WTC11 (cell line): ENCODE measurements around the gene PHLDB1. TPM values are rescaled to one million over a fixed set of nuclear protein-coding genes. Genes with fewer than 3 reads are reported as not detected.
A peak's percentile ranks its signal among the peaks of the same experiment; 100 is the strongest.
"Not testable (repeated sequence)": the region's sequence is repeated elsewhere in the genome, so short reads cannot be mapped to it uniquely, and the experiment has no call there.

Experiments
- ATAC-seq: fragments of 200-7000 bp; cut with Tn5 transposase; 2 replicates; pipeline ENCODE4 v1.10.0; 2021; ENCODE audit warnings: mild to moderate bottlenecking, moderate library complexity
- CTCF ChIA-PET: fragments of 300-600 bp; sonication (Branson Sonifier 250); formaldehyde crosslinking; loops from one replicate; lab custom pipeline; 2021; ENCODE audit warnings: antibody characterized with exemption; lab: Charles Lee
- POLR2A ChIA-PET: fragments of 350-600 bp; sonication (Branson Sonifier 250); formaldehyde crosslinking; loops from one replicate; lab custom pipeline; 2021; ENCODE audit warnings: antibody characterized with exemption; lab: Charles Lee
- DNase-seq: peaks from one replicate; pipeline ENCODE4 v3.0.0; 2021; ENCODE audit warnings: low spot score
- H3K27ac Mint-ChIP-seq: 2 replicates; pipeline ENCODE4 v1.8.0; 2021; ENCODE audit warnings: mixed read lengths
- H3K27me3 Mint-ChIP-seq: 2 replicates; pipeline ENCODE4 v1.8.0; 2021; ENCODE audit warnings: low read depth, mild to moderate bottlenecking, moderate library complexity, mixed read lengths
- H3K36me3 Mint-ChIP-seq: 2 replicates; pipeline ENCODE4 v1.8.0; 2021; ENCODE audit warnings: mixed read lengths
- H3K4me1 Mint-ChIP-seq: 2 replicates; pipeline ENCODE4 v1.8.0; 2022; ENCODE audit warnings: mixed read lengths
- H3K4me3 Mint-ChIP-seq: 2 replicates; pipeline ENCODE4 v1.8.0; 2021; ENCODE audit warnings: mild to moderate bottlenecking, moderate library complexity, mixed read lengths
- H3K9me3 Mint-ChIP-seq: 2 replicates; pipeline ENCODE4 v1.8.0; 2021; ENCODE audit warnings: mixed read lengths
- ARID4B ChIP-seq: sonication (generic); formaldehyde crosslinking; IDR thresholded peaks from 2 replicates; pipeline ENCODE4 v1.8.0; 2023; ENCODE audit warnings: missing genetic modification reagents, mild to moderate bottlenecking, borderline replicate concordance
- FOXP1 ChIP-seq: sonication (generic); formaldehyde crosslinking; IDR thresholded peaks from 2 replicates; pipeline ENCODE4 v1.8.0; 2022; ENCODE audit warnings: missing genetic modification reagents, mild to moderate bottlenecking, moderate library complexity, borderline replicate concordance
- FOXP4 ChIP-seq: sonication (generic); formaldehyde crosslinking; IDR thresholded peaks from 2 replicates; pipeline ENCODE4 v1.8.0; 2022; ENCODE audit warnings: mild to moderate bottlenecking, missing genetic modification reagents
- MLX ChIP-seq: sonication (generic); formaldehyde crosslinking; IDR thresholded peaks from 2 replicates; pipeline ENCODE4 v1.8.1; 2023; ENCODE audit warnings: mild to moderate bottlenecking, missing genetic modification reagents, moderate library complexity
- NFYB ChIP-seq: sonication (generic); formaldehyde crosslinking; conservative IDR thresholded peaks from 2 replicates; pipeline ENCODE4 v1.8.0; 2022; ENCODE audit warnings: low read depth, missing genetic modification reagents
- PRDM15 ChIP-seq: sonication (generic); formaldehyde crosslinking; IDR thresholded peaks from 2 replicates; pipeline ENCODE4 v1.8.0; 2022; ENCODE audit warnings: missing genetic modification reagents
- ZNF121 ChIP-seq: sonication (generic); formaldehyde crosslinking; IDR thresholded peaks from 2 replicates; pipeline ENCODE4 v1.8.0; 2023; ENCODE audit warnings: missing genetic modification reagents
- ZNF263 ChIP-seq: sonication (generic); formaldehyde crosslinking; IDR thresholded peaks from 2 replicates; pipeline ENCODE4 v1.8.1; 2022; ENCODE audit warnings: low read depth, mild to moderate bottlenecking, moderate library complexity, missing genetic modification reagents
- total RNA-seq: library from RNA; stranded (reverse); gene quantifications from 3 replicates; pipeline ENCODE4 v1.2.3, GENCODE V29; 2021

The PHLDB1 gene
- total RNA-seq, 1 experiment from 2014 or later: 83.1 TPM

GRCh38 chr11:118688339-118688738, 80.9 kb downstream of the PHLDB1 start:
- H3K27ac Mint-ChIP-seq, DNase-seq, ATAC-seq, H3K27me3 Mint-ChIP-seq, H3K9me3 Mint-ChIP-seq, H3K4me3 Mint-ChIP-seq, H3K36me3 Mint-ChIP-seq: not testable (repeated sequence)
- TF ChIP-seq NFYB (CRISPR knock-in tag): peak; percentile 57
- ChIA-PET POLR2A (interaction anchor here (1.4 kb wide), 1 partner anchor 104 kb away, joined by 4 read pairs; no protein-coding TSS in a partner anchor), CTCF (interaction anchor here (1.4 to 3.1 kb wide), 7 partner anchors 8 to 518 kb away, joined by 3 to 43 read pairs (median 13); partner anchors contain the start of genes CBL and TREH)
- peaks cover 36% of the 10 kb centered on the region for H3K4me1 Mint-ChIP-seq

GRCh38 chr11:118688851-118689502, 81.6 kb downstream of the PHLDB1 start:
- POLR2A ChIA-PET: interaction anchor here (1.0 to 1.6 kb wide), 4 partner anchors 102 to 241 kb away, joined by 3 to 8 read pairs (median 4); partner anchors contain the start of gene DDX6
- H3K9me3 Mint-ChIP-seq: peaks cover 5% of the 10 kb centered on the region
- ATAC-seq (no peak), DNase-seq (peak; percentile 16)
- H3K27me3 Mint-ChIP-seq: peaks cover 6% of the 10 kb centered on the region; the same call in 1 of the 2 replicates
- peaks cover 42% of the 10 kb centered on the region for H3K4me1 Mint-ChIP-seq
- peak overlapping the region; percentile 49 for H3K4me3 Mint-ChIP-seq
- no peak overlapping the region for H3K27ac Mint-ChIP-seq
- TF ChIP-seq PRDM15 (CRISPR knock-in tag) (peak; percentile 37; the same call in 1 of the 2 replicates), MLX (CRISPR knock-in tag) (0 out of 2 replicates have a peak, but pooled peaks have one; percentile 47), FOXP4 (CRISPR knock-in tag) (0 out of 2 replicates have a peak, but pooled peaks have one; percentile 30), ZNF121 (peak; percentile 46; the same call in 1 of the 2 replicates), FOXP1 (CRISPR knock-in tag) (no peak)
- H3K36me3 Mint-ChIP-seq: no peaks in the 10 kb centered on the region
- CTCF ChIA-PET: interaction anchor here (0.5 to 3.1 kb wide), 51 partner anchors 8 to 517 kb away, joined by 3 to 63 read pairs (median 6); partner anchors contain the start of genes CBL, CENATAC, DDX6 and TREH

- Mint-ChIP-seq H3K27ac (no peak overlapping the region), H3K4me1 (peaks cover 42% of the 10 kb centered on the region), H3K4me3 (peak overlapping the region; percentile 49)
- TF ChIP-seq ZNF263: peak; percentile 86
- TF ChIP-seq ARID4B (CRISPR knock-in tag): no peak
- TF ChIP-seq, all 79 proteins: peak for 1
- ChIA-PET POLR2A (interaction anchor here (0.8 to 1.6 kb wide), 5 partner anchors 26 to 240 kb away, joined by 3 to 8 read pairs (median 4); partner anchors contain the start of gene DDX6), CTCF (interaction anchor here (0.5 to 3.1 kb wide), 67 partner anchors 8 to 649 kb away, joined by 3 to 63 read pairs (median 5); partner anchors contain the start of genes CBL, CENATAC, DDX6 and TREH)
- Mint-ChIP-seq H3K9me3 (peaks cover 5% of the 10 kb centered on the region), H3K27me3 (peaks cover 9% of the 10 kb centered on the region; the same call in 1 of the 2 replicates), H3K36me3 (no peaks in the 10 kb centered on the region)
- ATAC-seq (peak; percentile 49), DNase-seq (no peak)
Measured at GRCh38 chr11:118689503-118689851, 82.1 kb downstream of the PHLDB1 start.
